ENCODE measurements around the gene SORCS2.

- TF ChIP-seq CTCF (IDR thresholded peaks at IDR 0.05; ENCODE audit: low read length) (no peak), EZH2 (IDR thresholded peaks at IDR 0.05; ENCODE audit: borderline replicate concordance, low read length) (no peak)
These were observed 19.4 kb upstream of the SORCS2 start for GRCh38 chr4:7172946-7173345.

All from OCI-LY1 (cell line).